ENCODE data around the gene BCDIN3D. TPM values are rescaled to one million over a fixed set of nuclear protein-coding genes. Genes with fewer than 3 reads are reported as not detected.

BCDIN3D gene, protein sequence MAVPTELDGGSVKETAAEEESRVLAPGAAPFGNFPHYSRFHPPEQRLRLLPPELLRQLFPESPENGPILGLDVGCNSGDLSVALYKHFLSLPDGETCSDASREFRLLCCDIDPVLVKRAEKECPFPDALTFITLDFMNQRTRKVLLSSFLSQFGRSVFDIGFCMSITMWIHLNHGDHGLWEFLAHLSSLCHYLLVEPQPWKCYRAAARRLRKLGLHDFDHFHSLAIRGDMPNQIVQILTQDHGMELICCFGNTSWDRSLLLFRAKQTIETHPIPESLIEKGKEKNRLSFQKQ
- total RNA-seq (1 to 10 TPM; 2.8 to 5.9 (median 4.7) TPM), polyA plus RNA-seq (1 to 10 TPM; 3.5 to 4.3 TPM)
- long read RNA-seq, donor 1, transcript BCDIN3D-201 (2 exons, 3,253 nt) = major isoform, 13 of 17 reads
- long read RNA-seq, donor 1, partial matches to known transcripts = 0 of 17 reads
- long read RNA-seq, donor 1, other reads (novel, unspliced or antisense) = 4 of 17 reads
- long read RNA-seq, donor 2 = 0 reads
- long read RNA-seq, donor 3, transcript BCDIN3D-201 (2 exons, 3,253 nt) = major isoform, 6 of 7 reads
- long read RNA-seq, donor 3, partial matches to known transcripts = 1 of 7 reads
- long read RNA-seq, donor 3, other reads (novel, unspliced or antisense) = 0 of 7 reads

DNA sequence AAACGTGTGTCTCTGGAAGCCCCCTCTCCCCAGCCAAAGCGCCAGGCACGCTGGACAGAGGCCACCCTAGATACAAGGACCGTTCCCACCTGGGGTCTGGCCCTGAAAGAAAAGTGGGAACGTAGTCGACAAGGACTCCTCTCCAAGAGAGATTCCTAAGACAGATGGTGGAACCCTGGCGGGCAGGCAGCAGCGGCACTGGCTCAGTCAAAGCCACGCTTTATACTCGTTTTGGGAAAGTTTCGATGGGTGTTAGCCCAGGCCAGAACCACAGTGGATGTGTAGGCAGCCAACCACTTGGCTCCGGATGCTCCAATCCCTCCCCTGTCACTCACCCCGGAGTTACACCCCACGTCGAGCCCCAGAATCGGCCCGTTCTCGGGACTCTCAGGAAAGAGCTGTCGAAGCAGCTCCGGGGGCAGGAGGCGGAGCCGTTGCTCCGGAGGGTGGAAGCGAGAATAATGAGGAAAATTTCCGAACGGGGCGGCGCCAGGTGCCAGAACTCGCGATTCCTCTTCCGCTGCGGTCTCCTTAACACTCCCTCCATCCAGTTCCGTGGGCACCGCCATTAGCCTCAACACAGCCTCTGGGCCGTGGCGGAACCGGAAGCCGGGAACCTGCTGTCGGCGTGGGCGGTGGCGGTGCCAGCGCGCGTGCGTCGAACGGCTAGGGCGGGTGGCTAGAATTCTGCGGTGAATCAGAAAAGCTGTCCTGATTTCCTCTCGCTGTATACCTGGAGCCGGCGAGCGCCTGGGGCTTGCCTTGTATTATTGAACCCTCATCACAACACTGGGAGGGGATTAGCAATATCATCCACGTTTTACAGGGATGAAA lies at the start of gene BCDIN3D:
TSS of gene BCDIN3D (minus strand) at position 588 of the 834 bp plus-strand sequence. CDS start at position 569, 19 bp downstream.
- Histone ChIP-seq H3K36me3 (no peaks in the 10 kb centered on the region), H3K9me3 (no peaks in the 10 kb centered on the region), H3K27me3 (no peaks in the 10 kb centered on the region), H3K4me1 (ENCODE audit: insufficient read depth) (peaks cover 6% of the 10 kb centered on the region), H3K27ac (peak within 1 kb of the TSS; percentile 63 to 85), H3K4me3 (peak within 1 kb of the TSS; percentile 71)
- 0 to 1% (median 1%) methylated on average over 55 of the region's 55 CpGs for WGBS, 3 donors
- TF ChIP-seq POLR2A (IDR thresholded peaks at IDR 0.05) (peak; percentile 85), EP300 (IDR thresholded peaks at IDR 0.05) (no peak)
- TF ChIP-seq, protein P1, sequence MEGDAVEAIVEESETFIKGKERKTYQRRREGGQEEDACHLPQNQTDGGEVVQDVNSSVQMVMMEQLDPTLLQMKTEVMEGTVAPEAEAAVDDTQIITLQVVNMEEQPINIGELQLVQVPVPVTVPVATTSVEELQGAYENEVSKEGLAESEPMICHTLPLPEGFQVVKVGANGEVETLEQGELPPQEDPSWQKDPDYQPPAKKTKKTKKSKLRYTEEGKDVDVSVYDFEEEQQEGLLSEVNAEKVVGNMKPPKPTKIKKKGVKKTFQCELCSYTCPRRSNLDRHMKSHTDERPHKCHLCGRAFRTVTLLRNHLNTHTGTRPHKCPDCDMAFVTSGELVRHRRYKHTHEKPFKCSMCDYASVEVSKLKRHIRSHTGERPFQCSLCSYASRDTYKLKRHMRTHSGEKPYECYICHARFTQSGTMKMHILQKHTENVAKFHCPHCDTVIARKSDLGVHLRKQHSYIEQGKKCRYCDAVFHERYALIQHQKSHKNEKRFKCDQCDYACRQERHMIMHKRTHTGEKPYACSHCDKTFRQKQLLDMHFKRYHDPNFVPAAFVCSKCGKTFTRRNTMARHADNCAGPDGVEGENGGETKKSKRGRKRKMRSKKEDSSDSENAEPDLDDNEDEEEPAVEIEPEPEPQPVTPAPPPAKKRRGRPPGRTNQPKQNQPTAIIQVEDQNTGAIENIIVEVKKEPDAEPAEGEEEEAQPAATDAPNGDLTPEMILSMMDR (IDR thresholded peaks at IDR 0.05) = peak in 1 of 3 donors; percentile 13
- intact Hi-C loops (cut with DNase I) = no loop called here
- peak; percentile 89 to 94 (median 90) for DNase-seq

DNA sequence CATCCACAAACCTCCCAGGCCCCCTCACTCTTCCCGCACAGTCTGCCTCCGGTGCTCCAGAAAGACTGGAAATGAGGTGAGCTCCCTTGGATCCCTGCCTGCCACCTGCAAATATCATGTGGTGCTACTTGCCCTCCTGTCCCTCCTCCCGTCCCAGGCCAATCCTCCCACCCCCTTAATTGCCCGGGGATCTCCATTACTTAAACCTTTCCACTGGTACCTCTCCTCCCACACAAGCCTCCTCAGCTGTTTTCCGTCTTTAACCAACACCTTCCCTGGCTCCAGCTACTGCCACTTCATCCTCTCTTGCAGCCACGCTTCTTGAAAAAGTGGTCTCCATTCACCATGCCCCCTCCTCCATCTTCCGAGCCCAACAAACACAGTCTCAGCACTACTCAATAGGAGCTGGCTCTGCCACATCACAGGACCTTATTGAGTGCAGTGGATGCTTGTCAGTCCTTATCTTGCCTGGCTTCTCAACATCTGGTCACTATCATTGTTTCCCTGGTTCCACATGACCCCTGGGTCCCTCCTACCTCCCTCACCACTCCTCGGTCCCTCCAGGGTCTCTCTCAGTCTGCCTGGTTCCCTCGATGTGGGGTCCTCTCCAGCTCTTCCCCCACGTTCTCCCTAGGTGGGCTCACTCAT lies 49.3 kb upstream of the BCDIN3D start:
- H3K9me3 ChIP-seq = no peaks in the 10 kb centered on the region
- no peak for TF ChIP-seq EP300 (IDR thresholded peaks at IDR 0.05)
- TF ChIP-seq, protein P1 (IDR thresholded peaks at IDR 0.05) = no peak
- no peak for TF ChIP-seq POLR2A (IDR thresholded peaks at IDR 0.05)
- WGBS, 3 donors = 59 to 66% (median 63%) methylated on average over 10 of the region's 10 CpGs
- no peak overlapping the region for H3K27ac ChIP-seq
- no peaks in the 10 kb centered on the region for H3K36me3 ChIP-seq
- H3K4me1 ChIP-seq (ENCODE audit: insufficient read depth) = peaks cover 4% of the 10 kb centered on the region
- H3K4me3 ChIP-seq = no peak overlapping the region
- DNase-seq = no peak
- H3K27me3 ChIP-seq = no peaks in the 10 kb centered on the region
- intact Hi-C loops (cut with DNase I) = no loop called here

DNA sequence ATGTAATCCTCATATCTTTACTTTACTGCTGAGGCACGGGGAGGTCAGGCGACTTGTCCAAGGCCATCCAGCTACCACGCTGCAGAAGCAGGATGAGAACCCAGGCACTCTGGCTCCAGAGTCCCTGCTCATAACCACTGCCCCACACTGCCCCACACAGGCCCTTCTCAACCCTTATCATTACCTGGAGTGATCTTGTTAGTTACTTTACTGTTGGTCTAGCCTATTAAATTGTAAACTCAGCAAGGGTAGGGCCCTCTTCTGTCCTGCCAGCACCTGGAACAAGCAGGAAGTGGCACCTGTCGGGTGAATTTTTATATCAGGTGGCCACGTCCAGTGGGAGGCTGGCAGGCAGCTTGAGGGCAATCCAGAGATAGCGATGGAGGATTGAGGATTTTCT lies 48.6 kb upstream of the BCDIN3D start:
- 73 to 82% (median 78%) methylated on average over 6 of the region's 6 CpGs for WGBS, 3 donors
- TF ChIP-seq POLR2A (IDR thresholded peaks at IDR 0.05) = no peak
- TF ChIP-seq, protein P1 (IDR thresholded peaks at IDR 0.05) = no peak
- no peak for TF ChIP-seq EP300 (IDR thresholded peaks at IDR 0.05)
- intact Hi-C loops (cut with DNase I) = no loop called here

DNA sequence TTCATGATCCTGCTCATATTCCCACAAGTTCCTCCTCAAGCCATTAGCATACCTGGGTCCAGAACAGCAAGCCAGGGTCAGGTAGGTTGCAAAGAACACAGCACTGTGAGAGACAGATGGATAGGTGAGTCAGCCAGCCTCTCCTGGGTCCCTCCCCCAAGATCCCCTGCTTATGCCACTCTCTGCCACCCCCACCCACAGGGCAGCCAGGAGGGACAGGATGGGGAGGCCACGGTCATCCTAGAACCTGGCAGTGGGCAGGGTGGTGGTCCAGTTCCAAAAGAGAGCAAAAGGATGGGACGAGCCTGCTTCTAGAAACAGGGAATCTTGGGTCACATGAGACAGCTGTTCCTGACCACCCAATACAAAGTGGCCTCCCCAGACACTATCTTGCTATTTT lies 48.1 kb upstream of the BCDIN3D start:
- WGBS, 3 donors = 61 to 73% (median 65%) methylated on average over 2 of the region's 2 CpGs
- H3K36me3 ChIP-seq = no peaks in the 10 kb centered on the region
- TF ChIP-seq POLR2A (IDR thresholded peaks at IDR 0.05) (no peak), EP300 (IDR thresholded peaks at IDR 0.05) (no peak)
- TF ChIP-seq, protein P1 (IDR thresholded peaks at IDR 0.05) = no peak
- H3K27me3 ChIP-seq = no peaks in the 10 kb centered on the region
- no peaks in the 10 kb centered on the region for H3K9me3 ChIP-seq
- H3K27ac ChIP-seq = no peak overlapping the region
- no peak for DNase-seq
- intact Hi-C loops (cut with DNase I) = no loop called here
- peaks cover 4% of the 10 kb centered on the region for H3K4me1 ChIP-seq (ENCODE audit: insufficient read depth)
- H3K4me3 ChIP-seq = no peak overlapping the region

More for the DNA sequence above, 48.6 kb upstream of the BCDIN3D start:
- DNase-seq = no peak
- Histone ChIP-seq H3K9me3 (no peaks in the 10 kb centered on the region), H3K27ac (no peak overlapping the region), H3K27me3 (no peaks in the 10 kb centered on the region), H3K4me1 (ENCODE audit: insufficient read depth) (peaks cover 4% of the 10 kb centered on the region), H3K4me3 (no peak overlapping the region), H3K36me3 (no peaks in the 10 kb centered on the region)
